CD4-positive, alpha-beta T cell (primary cell): ENCODE results near the gene JRKL. TPM values are rescaled to one million over a fixed set of nuclear protein-coding genes. Genes with fewer than 3 reads are reported as not detected.

Source experiments
- microRNA-seq: library from miRNA; unstranded; fragments of <30 nt; microRNA quantifications from one replicate; pipeline ENCODE4 v1.2.0, GENCODE V29; 2021; ENCODE audit warnings: borderline microRNAs expressed, borderline replicate concordance
- total RNA-seq, 174 experiments: library from RNA in 2 of 174; stranded (reverse) in 2 of 174; gene quantifications; one replicate each; pipeline ENCODE4 v1.2.3 and lab custom pipeline; 2021 to 2026

Gene JRKL
- total RNA-seq, 2 experiments from 2014 or later, result 3.0 to 3.5 TPM

Small RNAs within 50 kb of the gene (microRNA-seq; reads per million reads assigned to microRNA genes)
- gene MIR1260B, result not detected

Other genes starting within 250 kb of the JRKL start
- gene MAML2, start 46.8 kb upstream of the JRKL start, total RNA-seq, result 10 to 100 TPM; 58.8 to 59.8 TPM
- gene CCDC82, start 101 bp upstream of the JRKL start, total RNA-seq, result 10 to 100 TPM; 23.7 to 24.4 TPM